Measurements from ENCODE around the gene MRPL22. TPM values are rescaled to one million over a fixed set of nuclear protein-coding genes. Genes with fewer than 3 reads are reported as not detected.

MRPL22 gene
- total and polyA plus RNA-seq, 2 of the 13 experiments (the other 11 are each of a cell fraction or from before 2014, with no cell fraction given), result 66.8 to 84.8 TPM

- peak; percentile 53; the same call in 1 of the 2 replicates for TF ChIP-seq SNAPC4 (CRISPR knock-in tag; IDR thresholded peaks at IDR 0.05)
- no peak for TF ChIP-seq ZNF672 (CRISPR knock-in tag; IDR thresholded peaks at IDR 0.05)
- no peak for TF ChIP-seq SRF (IDR thresholded peaks at IDR 0.05; ENCODE audit: low read depth, low read length)
- TF ChIP-seq ARNT2 (CRISPR knock-in tag; IDR thresholded peaks at IDR 0.05; ENCODE audit: low read depth), result peak; percentile 70; the same call in 1 of the 2 replicates
- TF ChIP-seq GLI4 (CRISPR knock-in tag; IDR thresholded peaks at IDR 0.05; ENCODE audit: borderline replicate concordance), result peak; percentile 89; the same call in 1 of the 2 replicates
- peak; percentile 96 for TF ChIP-seq ZNF792 (CRISPR knock-in tag; IDR thresholded peaks at IDR 0.05)
- TF ChIP-seq MTF1 (CRISPR knock-in tag; IDR thresholded peaks at IDR 0.05), result no peak
- no peak for TF ChIP-seq KDM1A (CRISPR knock-in tag; IDR thresholded peaks at IDR 0.05)
- no peak for TF ChIP-seq ZNF224 (CRISPR knock-in tag; IDR thresholded peaks at IDR 0.05)
- no peak for TF ChIP-seq BRCA1 (CRISPR knock-in tag; IDR thresholded peaks at IDR 0.05)
- no peak for TF ChIP-seq U2AF2 (IDR thresholded peaks at IDR 0.05; ENCODE audit: low read depth, low read length)
- TF ChIP-seq ZBTB8A (CRISPR knock-in tag; IDR thresholded peaks at IDR 0.05; ENCODE audit: borderline replicate concordance, low read depth), result no peak
- 0 out of 2 replicates have a peak, but pooled peaks have one; percentile 66 for TF ChIP-seq REL (CRISPR knock-in tag; conservative IDR thresholded peaks at IDR 0.05)
- no peak for TF ChIP-seq RORA (CRISPR knock-in tag; IDR thresholded peaks at IDR 0.05)
- peak; percentile 90 for TF ChIP-seq MXD1 (CRISPR knock-in tag; IDR thresholded peaks at IDR 0.05)
- no peak for TF ChIP-seq ZNF326 (CRISPR knock-in tag; IDR thresholded peaks at IDR 0.05; ENCODE audit: borderline replicate concordance)
- no peak for TF ChIP-seq TEF (CRISPR knock-in tag; IDR thresholded peaks at IDR 0.05)
- peak; percentile 35; the same call in 1 of the 2 replicates for TF ChIP-seq CCDC6 (CRISPR knock-in tag; IDR thresholded peaks at IDR 0.05)
- peak; percentile 77 for TF ChIP-seq NR2C2 (CRISPR knock-in tag; IDR thresholded peaks at IDR 0.05; ENCODE audit: borderline replicate concordance)
- no peak for TF ChIP-seq CREB3 (CRISPR knock-in tag; IDR thresholded peaks at IDR 0.05)
- TF ChIP-seq MTA1 (CRISPR knock-in tag; IDR thresholded peaks at IDR 0.05; ENCODE audit: borderline replicate concordance), result no peak
- TF ChIP-seq CREB1 (IDR thresholded peaks at IDR 0.05), result 0 out of 2 replicates have a peak, but pooled peaks have one; percentile 10
- TF ChIP-seq CREB1 (CRISPR knock-in tag; IDR thresholded peaks at IDR 0.05), result no peak
- 0 out of 2 replicates have a peak, but pooled peaks have one; percentile 20 for TF ChIP-seq ZNF619 (CRISPR knock-in tag; IDR thresholded peaks at IDR 0.05)
- TF ChIP-seq SUZ12 (IDR thresholded peaks at IDR 0.05; ENCODE audit: low read depth, low read length), result no peak
Observed at GRCh38 chr5:154937718-154938466, 3.0 kb upstream of the MRPL22 start, which contains the start of gene GEMIN5 (continued).
